Measurements from ENCODE around the gene TTYH2.
A peak's percentile ranks its signal among the peaks of the same experiment; 100 is the strongest.

Gene TTYH2

GRCh38 chr17:74282587-74283370, 69.4 kb downstream of the TTYH2 start:
- DNase-seq (ENCODE audit: low read depth in 4 of 4, low spot score in 1 of 4): peak in 1 of 4 experiments; percentile 50

GRCh38 chr17:74283371-74283673, 70.0 kb downstream of the TTYH2 start:
- no peak for DNase-seq (ENCODE audit: low read depth in 4 of 4, low spot score in 1 of 4)

- DNase-seq (ENCODE audit: low read depth in 4 of 4, low spot score in 1 of 4): no peak
Measured at GRCh38 chr17:74287031-74287602, 73.7 kb downstream of the TTYH2 start.

- DNase-seq (ENCODE audit: low read depth in 4 of 4, low spot score in 1 of 4): peak in 1 of 4 experiments; percentile 25
Measured at GRCh38 chr17:74288785-74289184, 75.4 kb downstream of the TTYH2 start.

- DNase-seq (ENCODE audit: low read depth in 4 of 4, low spot score in 1 of 4): no peak
Measured at GRCh38 chr17:74289688-74290087, 76.3 kb downstream of the TTYH2 start.

GRCh38 chr17:74290340-74290739, 77.0 kb downstream of the TTYH2 start:
- no peak for DNase-seq (ENCODE audit: low read depth in 4 of 4, low spot score in 1 of 4)

- DNase-seq (ENCODE audit: low read depth in 4 of 4, low spot score in 1 of 4): no peak
Measured at GRCh38 chr17:74292495-74292894, 79.1 kb downstream of the TTYH2 start.

- DNase-seq (ENCODE audit: low read depth in 4 of 4, low spot score in 1 of 4): no peak
Measured at GRCh38 chr17:74295625-74296547, 82.5 kb downstream of the TTYH2 start.

GRCh38 chr17:74296548-74296936, 83.2 kb downstream of the TTYH2 start:
- DNase-seq (ENCODE audit: low read depth in 4 of 4, low spot score in 1 of 4): no peak

GRCh38 chr17:74297941-74298340, 84.6 kb downstream of the TTYH2 start:
- peak in 1 of 4 experiments; percentile 39 for DNase-seq (ENCODE audit: low read depth in 4 of 4, low spot score in 1 of 4)

- DNase-seq (ENCODE audit: low read depth in 4 of 4, low spot score in 1 of 4): no peak
Measured at GRCh38 chr17:74298778-74299177, 85.4 kb downstream of the TTYH2 start.

- no peak for DNase-seq (ENCODE audit: low read depth in 4 of 4, low spot score in 1 of 4)
Measured at GRCh38 chr17:74299226-74300009, 86.0 kb downstream of the TTYH2 start.

GRCh38 chr17:74303305-74303704, 89.9 kb downstream of the TTYH2 start:
- DNase-seq (ENCODE audit: low read depth in 4 of 4, low spot score in 1 of 4): no peak

- DNase-seq (ENCODE audit: low read depth in 4 of 4, low spot score in 1 of 4): no peak
Measured at GRCh38 chr17:74304184-74304583, 90.8 kb downstream of the TTYH2 start.

- no peak for DNase-seq (ENCODE audit: low read depth in 4 of 4, low spot score in 1 of 4)
Measured at GRCh38 chr17:74305865-74306654, 92.7 kb downstream of the TTYH2 start.

GRCh38 chr17:74307984-74308773, 94.8 kb downstream of the TTYH2 start:
- no peak for DNase-seq (ENCODE audit: low read depth in 4 of 4, low spot score in 1 of 4)

GRCh38 chr17:74309902-74310301, 96.5 kb downstream of the TTYH2 start:
- no peak for DNase-seq (ENCODE audit: low read depth in 4 of 4, low spot score in 1 of 4)

Measured in stimulated activated CD4-positive, alpha-beta T cell treated with anti-CD3 and anti-CD28 coated beads, Interleukin-1b, Interleukin-23, amount 100 ng/mL, for 24 hours (primary cell).